OCI-LY7 (cell line): Measurements from ENCODE around the gene FLNB.

Experiments used
- EZH2phosphoT487 ChIP-seq: fragments of 200-600 bp; sonication (generic); IDR thresholded peaks from 2 replicates; pipeline ENCODE4 v1.6.1; 2018; ENCODE audit warnings: low read depth, borderline replicate concordance, mild to moderate bottlenecking, mixed run types, antibody characterized with exemption, low read length, moderate library complexity, mixed read lengths
- TF ChIP-seq, protein P1 (sequence below): fragments of 200-600 bp; sonication (generic); conservative IDR thresholded peaks from 2 replicates; pipeline ENCODE4 v1.5.1; 2014; ENCODE audit warnings: mild to moderate bottlenecking, antibody characterized with exemption, low read length, moderate library complexity, mixed read lengths

DNA sequence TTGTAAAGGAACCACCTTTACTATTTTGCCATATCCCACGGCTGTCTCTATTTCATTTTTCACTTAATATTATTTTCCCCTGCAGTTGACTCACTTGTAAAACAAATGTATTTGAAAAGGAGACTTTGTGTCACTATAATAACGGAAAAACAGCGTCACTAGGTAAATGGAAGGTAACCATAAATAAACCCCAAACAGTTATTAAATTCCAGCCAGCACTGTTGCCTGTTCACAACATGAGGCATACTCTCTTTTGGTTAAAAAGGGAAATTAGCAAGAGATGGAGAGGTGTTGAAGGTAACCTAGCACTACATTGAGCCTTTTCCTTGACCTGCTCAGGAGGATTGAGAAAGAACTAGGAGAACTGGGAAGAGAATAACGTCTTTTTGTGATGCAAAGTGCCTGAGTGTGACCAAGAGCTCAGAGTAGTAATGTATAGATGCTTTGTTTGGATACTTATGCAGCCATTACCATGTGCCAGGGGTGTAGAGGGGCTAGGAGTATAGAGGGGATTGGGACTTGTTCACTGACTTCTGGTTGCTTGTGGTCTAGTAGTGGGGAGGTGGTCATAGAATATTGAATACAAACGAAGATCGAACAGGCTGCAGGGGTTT lies 19.6 kb downstream of the FLNB start:
- TF ChIP-seq, protein P1, sequence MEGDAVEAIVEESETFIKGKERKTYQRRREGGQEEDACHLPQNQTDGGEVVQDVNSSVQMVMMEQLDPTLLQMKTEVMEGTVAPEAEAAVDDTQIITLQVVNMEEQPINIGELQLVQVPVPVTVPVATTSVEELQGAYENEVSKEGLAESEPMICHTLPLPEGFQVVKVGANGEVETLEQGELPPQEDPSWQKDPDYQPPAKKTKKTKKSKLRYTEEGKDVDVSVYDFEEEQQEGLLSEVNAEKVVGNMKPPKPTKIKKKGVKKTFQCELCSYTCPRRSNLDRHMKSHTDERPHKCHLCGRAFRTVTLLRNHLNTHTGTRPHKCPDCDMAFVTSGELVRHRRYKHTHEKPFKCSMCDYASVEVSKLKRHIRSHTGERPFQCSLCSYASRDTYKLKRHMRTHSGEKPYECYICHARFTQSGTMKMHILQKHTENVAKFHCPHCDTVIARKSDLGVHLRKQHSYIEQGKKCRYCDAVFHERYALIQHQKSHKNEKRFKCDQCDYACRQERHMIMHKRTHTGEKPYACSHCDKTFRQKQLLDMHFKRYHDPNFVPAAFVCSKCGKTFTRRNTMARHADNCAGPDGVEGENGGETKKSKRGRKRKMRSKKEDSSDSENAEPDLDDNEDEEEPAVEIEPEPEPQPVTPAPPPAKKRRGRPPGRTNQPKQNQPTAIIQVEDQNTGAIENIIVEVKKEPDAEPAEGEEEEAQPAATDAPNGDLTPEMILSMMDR = no peak
- TF ChIP-seq EZH2phosphoT487 = no peak
